ENCODE measurements around the gene GABARAPL2.
"Not testable (repeated sequence)": the region's sequence is repeated elsewhere in the genome, so short reads cannot be mapped to it uniquely, and the experiment has no call there.

The GABARAPL2 gene

GRCh38 chr16:75546293-75546692, 19.9 kb upstream of the GABARAPL2 start:
- Histone ChIP-seq H4K8ac (ENCODE audit: low read depth, low read length) (no peak overlapping the region), H3K18ac (ENCODE audit: low read length) (no peak overlapping the region), H3K36me3 (ENCODE audit: control insufficient read depth, insufficient read depth, low read length) (no peaks in the 10 kb centered on the region), H3K23ac (ENCODE audit: low read length) (no peak overlapping the region), H2BK120ac (ENCODE audit: low read depth, low read length) (no peak overlapping the region), H3K27me3 (ENCODE audit: insufficient read depth, low read length, poor library complexity) (no peaks in the 10 kb centered on the region), H2BK5ac (ENCODE audit: low read length) (no peak overlapping the region), H3K4me1 (ENCODE audit: control insufficient read depth, low read depth, low read length) (no peaks in the 10 kb centered on the region), H3K4me2 (ENCODE audit: low read length) (no peak overlapping the region), H3K79me1 (ENCODE audit: low read length) (no peaks in the 10 kb centered on the region), H3K9ac (ENCODE audit: low read length) (no peak overlapping the region), H2BK15ac (replicated peaks; ENCODE audit: low read depth) (no peak overlapping the region), H3K4me3 (ENCODE audit: low read length) (no peak overlapping the region), H2AK5ac (ENCODE audit: low read length) (no peak overlapping the region), H3K56ac (ENCODE audit: low read length) (no peak overlapping the region), H3K79me2 (ENCODE audit: control insufficient read depth, insufficient read depth, low read length) (no peaks in the 10 kb centered on the region), H3K4ac (ENCODE audit: low read depth, low read length) (no peak overlapping the region), H4K5ac (ENCODE audit: low read length) (no peak overlapping the region), H3K27ac (ENCODE audit: low read depth, low read length) (no peak overlapping the region)
- no peak for DNase-seq
- WGBS (ENCODE audit: extremely low coverage, insufficient coverage, low lambda C conversion rate) = no CpG with 5 or more reads among the region's 7 CpGs

DNA sequence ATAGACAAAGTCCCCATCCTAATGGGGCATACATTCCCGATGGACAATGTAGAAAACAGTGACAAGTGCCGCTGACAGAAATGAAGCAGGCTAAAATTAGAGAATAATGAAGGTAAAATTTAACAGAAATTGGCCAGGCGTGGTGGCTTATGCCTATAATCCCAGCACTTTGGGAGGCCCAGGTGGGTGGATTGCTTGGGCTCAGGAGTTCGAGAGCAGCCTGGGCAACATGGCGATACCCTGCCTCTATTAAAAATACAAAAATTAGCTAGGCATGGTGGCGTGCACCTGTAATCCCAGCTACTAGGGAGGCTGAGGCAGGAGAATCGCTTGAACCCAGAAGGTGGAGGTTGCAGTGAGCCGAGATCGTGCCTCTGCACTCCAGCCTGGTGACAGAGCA, 17.7 kb upstream of the GABARAPL2 start:
- H3K23ac ChIP-seq (ENCODE audit: low read length); H2BK120ac ChIP-seq (ENCODE audit: low read depth, low read length); H3K4me2 ChIP-seq (ENCODE audit: low read length); H3K56ac ChIP-seq (ENCODE audit: low read length); H3K36me3 ChIP-seq (ENCODE audit: control insufficient read depth, insufficient read depth, low read length); H2BK15ac ChIP-seq (replicated peaks; ENCODE audit: low read depth); H3K4me3 ChIP-seq (ENCODE audit: low read length); H3K9ac ChIP-seq (ENCODE audit: low read length); H4K8ac ChIP-seq (ENCODE audit: low read depth, low read length); H3K27ac ChIP-seq (ENCODE audit: low read depth, low read length); H2AK5ac ChIP-seq (ENCODE audit: low read length); H3K79me2 ChIP-seq (ENCODE audit: control insufficient read depth, insufficient read depth, low read length); H3K18ac ChIP-seq (ENCODE audit: low read length); H2BK5ac ChIP-seq (ENCODE audit: low read length); H3K27me3 ChIP-seq (ENCODE audit: insufficient read depth, low read length, poor library complexity); DNase-seq; H3K4me1 ChIP-seq (ENCODE audit: control insufficient read depth, low read depth, low read length); H4K5ac ChIP-seq (ENCODE audit: low read length); H3K79me1 ChIP-seq (ENCODE audit: low read length); H3K4ac ChIP-seq (ENCODE audit: low read depth, low read length): not testable (repeated sequence)
- no CpG with 5 or more reads among the region's 9 CpGs for WGBS (ENCODE audit: extremely low coverage, insufficient coverage, low lambda C conversion rate)

GRCh38 chr16:75550211-75550662, 15.9 kb upstream of the GABARAPL2 start:
- Histone ChIP-seq H3K23ac (ENCODE audit: low read length) (no peak overlapping the region), H3K56ac (ENCODE audit: low read length) (no peak overlapping the region), H3K79me2 (ENCODE audit: control insufficient read depth, insufficient read depth, low read length) (no peaks in the 10 kb centered on the region), H3K36me3 (ENCODE audit: control insufficient read depth, insufficient read depth, low read length) (no peaks in the 10 kb centered on the region), H4K8ac (ENCODE audit: low read depth, low read length) (no peak overlapping the region), H3K4me1 (ENCODE audit: control insufficient read depth, low read depth, low read length) (no peaks in the 10 kb centered on the region), H4K5ac (ENCODE audit: low read length) (no peak overlapping the region), H3K27me3 (ENCODE audit: insufficient read depth, low read length, poor library complexity) (no peaks in the 10 kb centered on the region), H3K4me3 (ENCODE audit: low read length) (no peak overlapping the region), H2BK15ac (replicated peaks; ENCODE audit: low read depth) (no peak overlapping the region), H2AK5ac (ENCODE audit: low read length) (no peak overlapping the region), H3K4me2 (ENCODE audit: low read length) (no peak overlapping the region), H3K4ac (ENCODE audit: low read depth, low read length) (no peak overlapping the region), H3K27ac (ENCODE audit: low read depth, low read length) (no peak overlapping the region), H2BK120ac (ENCODE audit: low read depth, low read length) (no peak overlapping the region), H3K79me1 (ENCODE audit: low read length) (no peaks in the 10 kb centered on the region), H2BK5ac (ENCODE audit: low read length) (no peak overlapping the region), H3K18ac (ENCODE audit: low read length) (no peak overlapping the region), H3K9ac (ENCODE audit: low read length) (no peak overlapping the region)
- peak; percentile 92 for DNase-seq
- no CpG with 5 or more reads among the region's 7 CpGs for WGBS (ENCODE audit: extremely low coverage, insufficient coverage, low lambda C conversion rate)

- Histone ChIP-seq H3K4me2 (ENCODE audit: low read length) (no peak overlapping the region), H3K79me2 (ENCODE audit: control insufficient read depth, insufficient read depth, low read length) (no peaks in the 10 kb centered on the region), H3K36me3 (ENCODE audit: control insufficient read depth, insufficient read depth, low read length) (no peaks in the 10 kb centered on the region), H3K23ac (ENCODE audit: low read length) (no peak overlapping the region), H4K5ac (ENCODE audit: low read length) (no peak overlapping the region), H3K4me3 (ENCODE audit: low read length) (no peak overlapping the region), H3K79me1 (ENCODE audit: low read length) (no peaks in the 10 kb centered on the region), H4K8ac (ENCODE audit: low read depth, low read length) (no peak overlapping the region), H3K4ac (ENCODE audit: low read depth, low read length) (no peak overlapping the region), H3K27me3 (ENCODE audit: insufficient read depth, low read length, poor library complexity) (no peaks in the 10 kb centered on the region), H3K18ac (ENCODE audit: low read length) (no peak overlapping the region), H2BK5ac (ENCODE audit: low read length) (no peak overlapping the region), H3K56ac (ENCODE audit: low read length) (no peak overlapping the region), H2BK120ac (ENCODE audit: low read depth, low read length) (no peak overlapping the region), H2BK15ac (replicated peaks; ENCODE audit: low read depth) (no peak overlapping the region), H3K27ac (ENCODE audit: low read depth, low read length) (no peak overlapping the region), H3K4me1 (ENCODE audit: control insufficient read depth, low read depth, low read length) (no peaks in the 10 kb centered on the region), H3K9ac (ENCODE audit: low read length) (no peak overlapping the region), H2AK5ac (ENCODE audit: low read length) (no peak overlapping the region)
- no peak for DNase-seq
- no CpG with 5 or more reads among the region's 2 CpGs for WGBS (ENCODE audit: extremely low coverage, insufficient coverage, low lambda C conversion rate)
Observed at GRCh38 chr16:75552951-75553350, 13.2 kb upstream of the GABARAPL2 start.

DNA sequence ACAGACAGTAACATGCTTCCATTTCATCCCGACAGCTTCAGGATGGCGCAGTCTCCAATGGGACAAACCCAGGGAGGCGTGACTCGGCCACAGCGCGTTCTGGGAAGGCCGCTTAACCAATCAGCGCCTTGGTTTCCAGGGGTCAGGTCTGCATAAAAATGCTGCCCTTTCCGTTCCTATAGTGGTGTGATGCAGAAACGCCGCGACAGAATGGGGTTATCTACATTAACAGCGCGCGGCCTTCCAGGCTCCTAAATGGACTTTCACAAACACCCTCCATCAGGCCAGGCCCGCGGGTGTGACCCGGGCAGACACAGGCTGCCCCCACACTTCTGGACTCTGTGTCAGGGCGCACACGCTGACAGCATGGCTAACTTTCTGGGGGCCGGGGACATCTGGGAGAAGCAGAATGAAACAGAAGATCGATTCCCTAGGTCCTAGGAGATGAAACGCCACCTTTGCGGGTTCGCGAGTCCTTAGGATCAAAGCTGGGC, 10.9 kb upstream of the GABARAPL2 start:
- Histone ChIP-seq H3K18ac (ENCODE audit: low read length) (no peak overlapping the region), H3K27ac (ENCODE audit: low read depth, low read length) (peak overlapping the region; percentile 9)
- no CpG with 5 or more reads among the region's 26 CpGs for WGBS (ENCODE audit: extremely low coverage, insufficient coverage, low lambda C conversion rate)

More for the DNA sequence above, 10.9 kb upstream of the GABARAPL2 start:
- Histone ChIP-seq H2BK5ac (ENCODE audit: low read length) (no peak overlapping the region), H3K4me1 (ENCODE audit: control insufficient read depth, low read depth, low read length) (no peaks in the 10 kb centered on the region), H3K23ac (ENCODE audit: low read length) (peak overlapping the region; percentile 15), H4K8ac (ENCODE audit: low read depth, low read length) (no peak overlapping the region), H3K36me3 (ENCODE audit: control insufficient read depth, insufficient read depth, low read length) (no peaks in the 10 kb centered on the region), H3K79me2 (ENCODE audit: control insufficient read depth, insufficient read depth, low read length) (no peaks in the 10 kb centered on the region), H2AK5ac (ENCODE audit: low read length) (no peak overlapping the region), H3K27me3 (ENCODE audit: insufficient read depth, low read length, poor library complexity) (no peaks in the 10 kb centered on the region), H3K9ac (ENCODE audit: low read length) (peak overlapping the region; percentile 77), H3K4me2 (ENCODE audit: low read length) (peak overlapping the region; percentile 97), H3K56ac (ENCODE audit: low read length) (peak overlapping the region; percentile 81), H2BK120ac (ENCODE audit: low read depth, low read length) (no peak overlapping the region), H3K79me1 (ENCODE audit: low read length) (no peaks in the 10 kb centered on the region), H3K4me3 (ENCODE audit: low read length) (peak overlapping the region; percentile 76), H3K4ac (ENCODE audit: low read depth, low read length) (no peak overlapping the region), H4K5ac (ENCODE audit: low read length) (no peak overlapping the region), H2BK15ac (replicated peaks; ENCODE audit: low read depth) (no peak overlapping the region)
- DNase-seq = peak; percentile 96

Data from mesendoderm (in vitro differentiated cells).